Measurements from ENCODE around the gene LDLR. TPM values are rescaled to one million over a fixed set of nuclear protein-coding genes. Genes with fewer than 3 reads are reported as not detected.
A peak's percentile ranks its signal among the peaks of the same experiment; 100 is the strongest.

The LDLR gene
- total and polyA plus RNA-seq, 2 donors from 2014 or later: 17.6 to 42.4 TPM

GRCh38 chr19:11145536-11145924 lies 56.3 kb downstream of the LDLR start:
- peaks cover 0 to 20% (median 19%) of the 10 kb centered on the region in 3 donors for H3K4me1 ChIP-seq (ENCODE audit: control insufficient read depth in 2 of 3, insufficient read depth in 2 of 3, low read depth in 1 of 3, low read length in 3 of 3)
- DNase-seq: no peak
- no peak for TF ChIP-seq CTCF (IDR thresholded peaks at IDR 0.05; ENCODE audit: borderline replicate concordance, extremely low read depth, insufficient read depth)
- no peak overlapping the region for H3K27ac ChIP-seq (ENCODE audit: low read depth in 2 of 2, low read length in 2 of 2)
- no peaks in the 10 kb centered on the region for H3K27me3 ChIP-seq (ENCODE audit: control insufficient read depth, insufficient read depth, low read length)
- no peak for FAIRE-seq
- no peaks in the 10 kb centered on the region for H3K9me3 ChIP-seq (ENCODE audit: control insufficient read depth in 2 of 3, insufficient read depth in 1 of 3, low read length in 3 of 3)
- no peak overlapping the region for H3K9ac ChIP-seq (ENCODE audit: low read length in 3 of 3)
- H3K4me3 ChIP-seq (ENCODE audit: low read length in 3 of 3): no peak overlapping the region
- intact Hi-C loops (cut with DNase I): no loop called here
- H3K36me3 ChIP-seq (ENCODE audit: control insufficient read depth in 2 of 3, insufficient read depth in 3 of 3, low read length in 3 of 3): no peaks in the 10 kb centered on the region

DNA sequence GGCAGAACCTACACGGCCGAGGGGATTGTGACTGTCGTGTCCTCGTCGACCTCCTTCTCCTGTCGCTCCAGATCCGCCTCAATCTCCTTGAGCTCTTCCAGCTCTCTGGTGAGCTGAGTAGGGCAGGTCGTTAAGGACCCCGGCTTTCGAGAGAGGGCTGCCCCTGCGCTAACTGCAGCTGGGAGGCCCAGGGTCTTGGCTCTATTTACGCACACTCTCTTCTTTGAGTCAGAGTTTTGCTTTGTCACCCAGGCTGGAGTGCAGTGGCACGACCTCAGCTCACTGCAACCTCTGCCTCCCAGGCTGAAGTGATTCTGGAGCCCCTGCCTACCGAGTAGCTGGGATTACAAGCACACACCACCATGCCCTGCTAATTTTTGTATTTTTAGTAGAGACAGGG lies 58.7 kb downstream of the LDLR start:
- no peak overlapping the region for H3K27ac ChIP-seq (ENCODE audit: low read depth in 2 of 2, low read length in 2 of 2)
- no peak for TF ChIP-seq CTCF (IDR thresholded peaks at IDR 0.05; ENCODE audit: borderline replicate concordance, extremely low read depth, insufficient read depth)
- no peak for FAIRE-seq
- intact Hi-C loops (cut with DNase I): no loop called here
- no peaks in the 10 kb centered on the region for H3K27me3 ChIP-seq (ENCODE audit: control insufficient read depth, insufficient read depth, low read length)
- H3K4me3 ChIP-seq (ENCODE audit: low read length in 3 of 3): no peak overlapping the region
- peaks cover 0 to 12% (median 10%) of the 10 kb centered on the region in 3 donors for H3K4me1 ChIP-seq (ENCODE audit: control insufficient read depth in 2 of 3, insufficient read depth in 2 of 3, low read depth in 1 of 3, low read length in 3 of 3)
- DNase-seq: no peak
- no peaks in the 10 kb centered on the region for H3K9me3 ChIP-seq (ENCODE audit: control insufficient read depth in 2 of 3, insufficient read depth in 1 of 3, low read length in 3 of 3)
- H3K9ac ChIP-seq (ENCODE audit: low read length in 3 of 3): no peak overlapping the region
- H3K36me3 ChIP-seq (ENCODE audit: control insufficient read depth in 2 of 3, insufficient read depth in 3 of 3, low read length in 3 of 3): no peaks in the 10 kb centered on the region

DNA sequence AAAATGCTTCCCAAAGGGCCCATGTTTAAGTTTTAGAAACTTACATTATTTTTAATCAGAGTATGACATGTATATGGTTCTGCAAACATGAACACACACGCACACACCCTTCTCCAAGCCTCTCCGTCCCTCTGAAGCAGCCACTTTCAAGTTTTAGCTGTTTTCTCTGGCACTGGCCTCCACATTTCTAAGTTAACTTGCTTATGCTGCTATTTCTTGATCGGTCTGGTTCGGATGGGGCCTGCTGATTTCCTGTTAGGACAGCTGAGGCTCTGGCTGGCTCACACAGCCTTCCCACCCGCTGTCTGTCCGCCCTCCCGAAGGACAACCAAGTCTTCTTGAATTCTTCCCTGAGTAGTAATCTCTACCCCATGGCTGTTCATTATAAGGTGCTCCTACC lies 61.9 kb downstream of the LDLR start:
- Histone ChIP-seq H3K36me3 (ENCODE audit: control insufficient read depth in 2 of 3, insufficient read depth in 3 of 3, low read length in 3 of 3) (no peaks in the 10 kb centered on the region), H3K4me1 (ENCODE audit: control insufficient read depth in 2 of 3, insufficient read depth in 2 of 3, low read depth in 1 of 3, low read length in 3 of 3) (peaks cover 0 to 8% (median 6%) of the 10 kb centered on the region in 3 donors), H3K9me3 (ENCODE audit: control insufficient read depth in 2 of 3, insufficient read depth in 1 of 3, low read length in 3 of 3) (no peaks in the 10 kb centered on the region), H3K27me3 (ENCODE audit: control insufficient read depth, insufficient read depth, low read length) (no peaks in the 10 kb centered on the region), H3K27ac (ENCODE audit: low read depth in 2 of 2, low read length in 2 of 2) (peak overlapping the region in 1 of 2 donors; percentile 57), H3K9ac (ENCODE audit: low read length in 3 of 3) (no peak overlapping the region), H3K4me3 (ENCODE audit: low read length in 3 of 3) (no peak overlapping the region)
- FAIRE-seq: no peak
- peak in 2 of 5 donors; percentile 31 to 89 for DNase-seq
- intact Hi-C loops (cut with DNase I): no loop called here
- no peak for TF ChIP-seq CTCF (IDR thresholded peaks at IDR 0.05; ENCODE audit: borderline replicate concordance, extremely low read depth, insufficient read depth)
